ENCODE measurements around the gene GSE1.
A peak's percentile ranks its signal among the peaks of the same experiment; 100 is the strongest.

Gene GSE1

GRCh38 chr16:85605051-85605911 lies 7.8 kb upstream of the GSE1 start:
- DNase-seq (ENCODE audit: low read depth in 2 of 3, low spot score in 2 of 3), result no peak

DNA sequence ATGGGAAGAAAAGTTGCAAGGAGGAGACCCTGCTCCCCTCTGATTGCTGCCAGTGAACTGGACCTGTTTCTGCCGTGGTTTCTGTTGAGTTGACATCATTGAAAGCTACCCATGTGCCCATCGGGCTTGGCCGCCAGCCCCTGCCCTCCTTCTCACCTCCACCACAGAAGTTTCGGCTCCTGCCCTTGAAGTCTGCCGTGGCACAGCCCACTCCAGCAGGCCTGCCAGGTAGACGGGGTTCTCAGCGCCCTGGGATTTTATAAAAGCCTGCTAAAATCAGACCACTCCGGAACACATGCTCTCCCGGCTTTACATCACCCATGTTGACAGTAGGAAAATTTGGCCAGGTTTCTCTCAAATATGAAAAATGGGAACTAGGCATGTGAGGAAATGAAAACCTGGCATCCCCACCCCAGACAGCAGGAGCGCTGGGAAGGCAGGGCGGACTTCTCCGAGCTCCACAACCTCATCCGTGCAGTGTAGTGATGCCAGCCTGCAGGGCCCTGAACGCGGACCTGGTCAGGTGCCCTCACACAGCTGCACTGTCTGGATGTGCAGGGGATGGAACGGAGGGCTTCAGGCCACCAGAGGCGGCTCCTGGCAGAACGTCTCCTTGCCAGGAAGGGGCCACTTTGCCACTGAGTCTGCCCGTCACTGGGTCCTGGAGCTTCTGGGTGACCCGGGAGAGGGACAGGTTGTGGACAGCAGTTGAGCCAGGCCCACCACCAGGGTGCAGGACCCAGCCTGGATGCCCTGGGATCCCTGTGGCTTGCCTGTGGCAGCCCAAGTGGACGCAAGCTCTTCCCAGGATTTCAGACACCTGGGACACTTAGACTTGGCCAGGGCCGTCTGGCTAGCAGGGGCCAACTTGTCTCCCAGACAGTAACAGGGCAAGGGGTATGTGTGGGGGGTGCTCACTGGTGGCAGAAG lies 6.9 kb upstream of the GSE1 start:
- DNase-seq (ENCODE audit: low read depth in 2 of 3, low spot score in 2 of 3), result no peak

DNA sequence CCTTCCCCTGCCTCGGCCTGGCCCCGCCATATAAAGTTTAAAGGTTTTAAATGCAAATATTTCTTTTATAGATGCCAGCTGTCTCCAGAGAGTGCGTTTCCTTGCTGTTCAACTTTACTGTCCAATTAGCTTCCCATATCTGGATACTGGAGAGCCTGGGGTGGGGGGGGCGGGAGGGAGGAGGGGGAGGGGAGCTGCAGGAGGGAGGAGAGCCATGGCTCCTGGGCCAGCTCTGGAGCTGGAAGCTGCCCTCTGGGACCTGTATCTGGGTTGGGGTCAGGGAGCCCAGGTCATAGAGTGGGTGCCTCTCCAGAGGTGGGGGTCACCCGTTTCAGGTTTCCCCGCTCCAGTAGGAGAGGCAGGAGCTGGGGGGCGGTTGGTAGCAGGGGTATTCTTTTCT lies 6.2 kb upstream of the GSE1 start:
- DNase-seq (ENCODE audit: low read depth in 2 of 3, low spot score in 2 of 3), result no peak

- DNase-seq (ENCODE audit: low read depth in 2 of 3, low spot score in 2 of 3), result no peak
Observed at GRCh38 chr16:85607321-85607765, 5.8 kb upstream of the GSE1 start.

- DNase-seq (ENCODE audit: low read depth in 2 of 3, low spot score in 2 of 3), result no peak
Observed at GRCh38 chr16:85607796-85608514, 5.2 kb upstream of the GSE1 start.

DNA sequence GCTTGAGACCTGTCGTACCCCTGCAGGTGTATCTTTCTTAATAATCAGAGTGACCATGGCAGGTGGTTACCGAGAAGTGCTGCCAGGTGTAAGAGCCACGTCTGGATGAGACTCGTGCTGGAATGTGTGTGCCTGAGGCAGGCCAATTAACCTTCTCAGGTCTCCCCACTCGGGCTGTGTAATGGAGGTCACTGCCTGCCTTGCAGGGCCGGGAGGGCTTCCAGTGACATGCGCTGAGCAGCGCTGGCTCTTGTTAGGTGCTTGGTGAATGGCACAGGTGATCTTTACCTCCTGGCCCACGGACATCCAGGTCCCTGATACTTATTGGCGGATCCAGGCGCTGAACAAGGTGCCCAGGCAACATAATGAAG lies 4.6 kb upstream of the GSE1 start:
- no peak for DNase-seq (ENCODE audit: low read depth in 2 of 3, low spot score in 2 of 3)

DNA sequence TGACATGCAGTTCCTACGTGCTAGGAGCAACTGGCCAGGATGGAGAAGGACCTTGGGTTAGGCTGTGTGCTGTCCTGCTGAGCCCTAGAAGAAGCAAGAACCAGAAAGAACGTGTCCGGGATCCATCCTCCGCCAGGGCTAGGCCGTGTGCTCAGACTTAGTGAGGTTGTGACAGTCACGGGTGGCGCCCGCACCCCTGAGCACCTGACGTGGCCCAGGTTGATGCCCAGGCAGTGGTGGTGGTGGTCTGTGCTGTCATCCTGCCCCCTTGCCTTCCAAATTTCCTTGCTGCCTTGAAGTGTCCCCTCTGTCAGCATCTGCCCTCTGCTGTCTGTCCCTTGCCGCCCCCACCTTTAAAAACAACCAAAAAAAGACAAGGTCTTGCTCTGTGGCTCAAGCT lies 4.2 kb upstream of the GSE1 start:
- no peak for DNase-seq (ENCODE audit: low read depth in 2 of 3, low spot score in 2 of 3)

- no peak for DNase-seq (ENCODE audit: low read depth in 2 of 3, low spot score in 2 of 3)
Observed at GRCh38 chr16:85609539-85609938, 3.6 kb upstream of the GSE1 start.

DNA sequence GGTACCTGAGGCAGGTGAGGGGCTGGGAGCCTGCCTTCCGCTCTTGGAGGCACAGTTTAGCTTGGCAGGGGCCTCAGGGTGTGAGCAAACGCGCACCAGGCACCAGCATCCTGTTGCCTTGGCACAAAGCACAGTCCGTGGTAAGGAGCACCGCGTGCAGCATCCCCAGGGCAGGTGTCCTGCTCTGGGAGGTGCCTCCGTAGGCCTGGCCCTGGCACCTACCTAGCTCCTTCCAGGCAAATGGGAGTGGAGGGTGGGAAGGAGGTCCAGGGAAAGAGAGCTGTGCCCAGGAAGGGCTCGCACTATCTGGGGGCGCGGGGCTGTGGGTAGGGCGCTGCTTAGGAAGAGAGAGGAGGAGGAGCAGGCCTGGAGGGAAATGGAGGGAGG lies 3.1 kb upstream of the GSE1 start:
- DNase-seq (ENCODE audit: low read depth in 2 of 3, low spot score in 2 of 3), result no peak

DNA sequence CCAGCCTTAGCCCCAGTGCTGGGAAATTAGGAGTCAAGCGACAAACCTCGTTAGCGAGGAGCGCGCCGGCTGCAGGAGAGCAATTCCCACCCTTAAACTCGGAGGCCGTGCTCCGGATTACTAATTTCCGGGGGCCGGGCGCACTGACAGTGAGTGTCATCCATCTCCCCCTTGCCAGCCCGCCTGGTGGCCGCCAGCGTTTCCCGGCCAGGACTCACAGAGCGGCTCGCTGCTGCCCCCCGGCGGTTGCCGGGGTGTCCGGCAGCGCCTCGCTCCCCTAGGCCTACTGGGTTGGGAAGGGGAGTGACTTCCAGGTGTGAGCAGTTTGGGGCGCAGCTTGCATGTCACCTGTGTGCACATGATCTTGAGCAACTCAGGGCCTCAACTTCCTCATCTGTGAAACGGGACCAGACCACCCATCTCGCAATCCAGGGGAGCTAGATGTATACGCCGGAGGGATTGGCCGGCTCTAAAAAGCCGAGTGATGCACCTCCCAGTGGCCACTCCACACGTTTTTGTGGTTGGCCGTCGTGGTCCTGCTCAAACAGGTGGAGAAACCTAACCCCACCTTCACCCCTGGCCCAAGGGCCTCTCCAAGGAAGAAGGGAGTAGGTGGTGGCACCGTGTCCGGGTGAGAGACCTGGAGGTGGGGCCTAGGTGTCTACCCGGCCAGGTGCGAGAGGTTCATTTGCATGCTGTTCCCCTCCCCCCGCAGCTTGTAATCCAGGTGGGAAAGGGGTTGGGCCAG lies 2.5 kb upstream of the GSE1 start:
- DNase-seq (ENCODE audit: low read depth in 2 of 3, low spot score in 2 of 3), result peak; percentile 79 to 91 (median 85)

DNA sequence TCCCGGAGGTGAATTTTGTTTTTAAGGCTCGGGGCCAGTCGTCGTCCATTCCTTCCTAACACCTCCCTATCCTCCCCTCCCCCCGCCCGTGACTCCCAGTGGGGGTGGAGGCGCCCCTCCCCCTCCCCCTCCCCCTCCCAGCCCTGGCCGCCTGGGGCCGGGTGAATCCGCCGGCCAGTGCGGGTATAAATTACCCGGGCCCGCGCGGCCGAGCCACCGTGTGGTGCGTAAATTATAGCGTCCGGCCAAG lies 2.0 kb upstream of the GSE1 start:
- no peak for DNase-seq (ENCODE audit: low read depth in 2 of 3, low spot score in 2 of 3)

DNA sequence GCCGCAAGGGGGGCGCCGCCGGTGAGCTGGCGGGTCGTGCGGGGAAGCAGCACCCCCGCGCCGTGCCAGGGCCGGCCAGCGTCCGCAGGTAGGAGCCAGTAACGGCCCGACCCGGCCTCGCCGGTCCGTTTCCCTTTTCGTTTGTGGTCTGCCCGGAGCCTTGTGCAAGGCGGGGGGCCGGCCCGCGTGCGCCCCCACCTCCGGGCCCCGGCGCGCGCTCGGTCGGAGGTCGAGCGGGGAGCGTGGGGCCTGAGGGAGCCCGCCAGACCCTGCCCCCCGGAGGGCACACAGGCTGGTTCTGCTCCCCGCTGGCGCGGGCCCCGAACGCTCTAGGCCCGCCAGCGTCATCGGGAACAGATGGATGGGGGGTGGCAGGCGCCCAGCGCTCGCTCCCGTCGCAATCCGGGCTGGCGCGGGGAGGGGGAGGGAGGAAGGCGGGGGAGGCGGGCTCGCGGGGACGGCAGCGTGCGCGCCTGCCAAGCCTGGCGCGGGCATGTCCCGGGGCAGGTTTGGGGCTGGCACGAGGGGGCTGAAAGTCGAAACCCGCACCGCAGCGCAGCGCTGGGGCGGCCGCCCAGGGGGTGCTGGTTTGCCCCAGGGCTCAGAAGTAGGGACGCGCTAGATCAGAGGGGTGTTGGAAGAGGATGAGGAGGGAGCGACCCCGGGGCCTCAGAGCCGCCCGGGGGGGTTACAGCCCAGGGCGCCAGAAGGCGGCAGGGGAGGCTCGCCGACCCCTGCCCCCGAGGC lies 1.5 kb upstream of the GSE1 start:
- DNase-seq (ENCODE audit: low read depth in 2 of 3, low spot score in 2 of 3), result no peak

DNA sequence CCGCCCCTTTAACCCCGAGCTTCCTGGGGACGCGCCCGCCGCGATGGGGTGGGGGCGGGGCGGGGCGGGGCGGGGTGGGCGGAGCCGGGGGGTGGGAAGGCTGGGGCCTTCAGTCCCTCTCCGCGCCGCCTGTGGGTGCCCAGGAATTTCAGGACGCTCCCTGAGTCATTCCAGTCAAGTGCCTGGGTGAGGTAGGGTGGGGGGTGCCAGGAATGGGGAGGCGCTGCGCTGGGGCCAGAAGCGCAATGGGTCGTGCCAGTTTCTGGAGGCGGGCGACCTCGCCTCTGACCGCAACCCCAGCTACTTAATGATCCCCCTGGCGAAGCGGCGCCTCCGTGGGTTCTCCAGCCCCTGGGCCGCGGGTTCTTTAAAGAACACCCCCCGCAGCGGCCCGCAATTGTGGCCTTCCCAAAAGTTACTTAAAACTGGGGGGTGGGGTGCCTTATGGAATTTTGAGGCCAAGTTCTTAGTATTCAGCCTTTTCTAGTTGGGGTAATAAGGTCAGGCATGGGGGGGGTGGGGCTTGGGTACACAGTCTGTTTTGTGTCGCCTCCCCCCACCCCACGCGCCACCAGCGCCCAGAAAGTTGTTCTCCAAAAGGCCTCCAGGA lies 826 bp upstream of the GSE1 start:
- no peak for DNase-seq (ENCODE audit: low read depth in 2 of 3, low spot score in 2 of 3)

DNA sequence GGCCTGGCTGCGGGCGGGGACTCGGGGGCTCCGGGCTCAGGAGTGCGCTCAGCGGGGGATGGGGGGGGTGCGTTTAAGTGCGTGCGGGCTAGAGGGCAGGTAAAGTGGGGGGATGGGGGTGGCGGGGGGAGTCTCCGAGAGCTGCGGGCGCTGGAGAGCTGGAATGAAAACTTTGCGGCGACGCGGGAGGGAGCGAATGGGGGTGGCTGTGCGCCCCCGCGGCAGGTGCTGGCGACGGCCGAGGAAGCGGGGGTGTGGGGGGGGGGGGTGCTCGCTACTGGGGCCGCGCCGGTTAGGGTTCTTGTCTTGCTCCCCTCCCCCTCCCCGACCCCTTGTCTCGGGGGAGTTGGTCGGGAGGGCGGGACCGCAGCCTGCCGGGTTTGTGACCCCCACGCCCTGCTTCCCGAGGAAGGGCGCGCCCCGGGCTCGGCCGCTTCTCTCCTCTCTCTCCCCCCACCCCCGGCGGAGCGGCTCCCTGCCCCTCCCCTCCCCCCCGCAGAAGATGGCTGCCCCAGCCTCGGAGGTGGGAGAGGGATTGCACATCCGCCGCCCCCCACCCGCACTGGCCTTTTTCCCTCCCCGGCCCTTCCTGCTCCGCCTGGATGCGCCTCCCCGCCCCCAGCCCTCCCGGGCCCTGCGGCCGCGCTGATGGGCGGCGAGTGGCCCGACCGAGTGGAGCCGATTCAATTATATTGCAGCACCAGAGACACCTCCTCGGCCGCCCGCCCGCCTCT lies 649 bp downstream of the GSE1 start:
- no peak for DNase-seq (ENCODE audit: low read depth in 2 of 3, low spot score in 2 of 3)

DNA sequence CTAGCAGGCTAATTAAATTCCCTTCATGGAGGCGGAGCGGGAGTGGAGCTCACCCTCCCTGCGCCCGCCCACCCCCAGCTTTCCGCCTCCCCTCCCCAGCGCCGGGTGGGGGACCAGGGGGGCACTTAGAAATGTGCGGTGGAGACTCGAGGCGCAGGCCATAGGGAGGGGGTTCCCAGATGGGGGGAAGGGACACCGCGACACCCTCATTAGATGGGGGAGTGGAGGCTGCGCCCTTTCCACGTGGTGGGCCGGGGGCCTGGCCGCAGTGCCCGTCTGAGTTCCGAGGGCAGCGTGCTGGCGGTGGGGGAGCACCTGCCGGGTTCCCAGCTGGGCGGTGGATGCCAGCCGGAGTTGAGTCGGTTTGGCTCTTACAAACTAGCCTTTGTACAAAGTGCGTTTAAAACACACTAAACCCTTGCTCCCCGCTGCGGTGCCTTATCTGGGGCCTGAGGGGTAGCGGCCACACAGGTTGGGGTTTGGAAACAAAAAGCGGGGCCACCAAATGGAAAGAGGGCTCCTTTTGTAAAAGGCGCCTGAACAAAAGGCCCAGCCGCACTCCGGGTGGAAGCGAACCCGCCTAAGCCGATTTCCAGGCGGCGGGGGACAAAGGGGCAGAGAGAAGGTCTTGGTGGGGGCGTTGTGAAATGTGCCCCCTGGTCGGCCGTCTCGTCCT lies 1.4 kb downstream of the GSE1 start:
- DNase-seq (ENCODE audit: low read depth in 2 of 3, low spot score in 2 of 3), result no peak

DNA sequence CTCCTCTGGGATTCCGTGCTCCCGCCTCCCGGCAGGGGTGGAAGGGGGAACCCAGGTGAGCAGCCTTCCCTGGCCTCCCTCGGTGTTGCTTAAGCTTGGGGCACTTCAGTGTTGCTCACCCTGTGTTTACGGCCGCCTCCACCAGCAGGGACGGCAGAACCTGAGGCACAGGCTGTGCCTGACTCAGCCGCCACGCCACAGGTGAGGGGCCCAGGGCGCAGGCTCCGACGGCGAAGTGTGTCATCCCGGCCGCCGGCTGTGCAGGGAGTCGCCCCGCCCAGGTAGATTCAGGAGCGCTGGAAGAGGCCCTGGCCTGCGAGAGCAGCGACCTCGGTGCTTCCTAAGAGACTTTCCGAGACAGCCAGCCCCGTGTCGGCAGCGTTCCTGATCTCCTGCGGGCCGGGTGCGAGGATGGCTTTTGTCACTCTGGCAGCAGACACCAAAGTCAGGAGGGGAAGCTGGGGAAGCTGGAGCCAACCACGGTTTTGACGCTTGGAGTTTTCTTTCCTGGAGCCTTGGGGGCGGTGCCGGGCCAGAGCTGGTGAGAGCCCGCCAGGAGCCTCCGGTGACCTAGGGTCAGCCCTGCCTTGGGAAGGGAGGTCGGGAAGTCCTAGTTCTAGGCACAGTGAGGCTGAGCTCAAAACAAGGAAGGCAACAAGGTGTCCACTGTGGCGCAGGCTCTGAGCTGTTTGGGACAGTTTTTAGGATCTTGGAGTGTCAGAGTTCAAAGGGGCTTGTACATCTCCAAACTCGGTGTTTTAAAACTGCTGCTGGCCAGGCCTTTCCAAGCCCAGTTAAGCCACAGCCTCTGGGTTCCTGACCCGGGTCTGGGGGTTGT lies 2.1 kb downstream of the GSE1 start:
- DNase-seq (ENCODE audit: low read depth in 2 of 3, low spot score in 2 of 3), result peak in 2 of 3 experiments; percentile 48

GRCh38 chr16:85615852-85616606 lies 2.9 kb downstream of the GSE1 start:
- peak in 2 of 3 experiments; percentile 62 to 72 for DNase-seq (ENCODE audit: low read depth in 2 of 3, low spot score in 2 of 3)

All from activated CD8-positive, alpha-beta memory T cell treated with anti-CD3 and anti-CD28 coated beads for 48 hours (primary cell).